A549 (cell line): ENCODE data around the gene PLTP.

Experiments used
- BHLHE40 ChIP-seq: IDR thresholded peaks from 2 replicates; pipeline ENCODE4 v1.6.1; 2012; ENCODE audit warnings: low read depth, low read length, inconsistent platforms
- CHD2 ChIP-seq: fragments of 150-350 bp; IDR thresholded peaks from 2 replicates; pipeline ENCODE4 v1.6.1; 2014; ENCODE audit warnings: low read length; ENCODE audit not compliant: partially characterized antibody
- EP300 ChIP-seq, 2 experiments: fragments of >200 bp; sonication (Bioruptor Twin); formaldehyde crosslinking; IDR thresholded peaks; 2 replicates in 1 of 2; 3 replicates in 1 of 2; pipeline ENCODE4 v1.6.1; 2016 to 2017
- JUN ChIP-seq, 2 experiments: fragments of >200 bp; sonication (Bioruptor Twin); formaldehyde crosslinking; IDR thresholded peaks; 2 replicates in 1 of 2; 3 replicates in 1 of 2; pipeline ENCODE4 v1.6.1; 2016 to 2017
- JUNB ChIP-seq: fragments of >200 bp; sonication (Bioruptor Twin); formaldehyde crosslinking; IDR thresholded peaks from 2 replicates; pipeline ENCODE4 v1.6.1; 2016
- KDM5A ChIP-seq: fragments of 200-600 bp; sonication (generic); IDR thresholded peaks from 2 replicates; pipeline ENCODE4 v1.6.1; 2016; ENCODE audit warnings: antibody characterized with exemption, mild to moderate bottlenecking
- MAX ChIP-seq: IDR thresholded peaks from 2 replicates; pipeline ENCODE4 v1.6.1; 2012
- NR3C1 ChIP-seq: fragments of >200 bp; sonication (Bioruptor Twin); formaldehyde crosslinking; IDR thresholded peaks from 3 replicates; pipeline ENCODE4 v1.6.1; 2017
- POLR2A ChIP-seq: IDR thresholded peaks from 2 replicates; pipeline ENCODE4 v1.6.1; 2012; ENCODE audit warnings: mild to moderate bottlenecking, low read length
- RAD21 ChIP-seq, 2 experiments: fragments of >200 bp in 1 of 2; sonication (Bioruptor Twin) in 1 of 2; formaldehyde crosslinking in 1 of 2; IDR thresholded peaks in 1 of 2; conservative IDR thresholded peaks in 1 of 2; 2 replicates in 1 of 2; 3 replicates in 1 of 2; pipeline ENCODE4 v1.6.1; 2012 to 2018; ENCODE audit warnings: inconsistent platforms in 1 of 2
- TF ChIP-seq, protein P1 (sequence below): fragments of >200 bp; sonication (Bioruptor Twin); formaldehyde crosslinking; IDR thresholded peaks from 3 replicates; pipeline ENCODE4 v1.5.1; 2016
- TF ChIP-seq, protein P2 (sequence below): fragments of 450-650 bp; IDR thresholded peaks from 2 replicates; pipeline ENCODE4 v1.6.1; 2014; ENCODE audit warnings: antibody characterized with exemption
- TF ChIP-seq, protein P3 (sequence below): fragments of 150-350 bp; IDR thresholded peaks from 2 replicates; pipeline ENCODE4 v1.6.1; 2014; ENCODE audit warnings: low read depth, mild to moderate bottlenecking, low read length
- TF ChIP-seq, protein P4 (sequence below): IDR thresholded peaks from 2 replicates; pipeline ENCODE4 v1.6.1; 2012

DNA sequence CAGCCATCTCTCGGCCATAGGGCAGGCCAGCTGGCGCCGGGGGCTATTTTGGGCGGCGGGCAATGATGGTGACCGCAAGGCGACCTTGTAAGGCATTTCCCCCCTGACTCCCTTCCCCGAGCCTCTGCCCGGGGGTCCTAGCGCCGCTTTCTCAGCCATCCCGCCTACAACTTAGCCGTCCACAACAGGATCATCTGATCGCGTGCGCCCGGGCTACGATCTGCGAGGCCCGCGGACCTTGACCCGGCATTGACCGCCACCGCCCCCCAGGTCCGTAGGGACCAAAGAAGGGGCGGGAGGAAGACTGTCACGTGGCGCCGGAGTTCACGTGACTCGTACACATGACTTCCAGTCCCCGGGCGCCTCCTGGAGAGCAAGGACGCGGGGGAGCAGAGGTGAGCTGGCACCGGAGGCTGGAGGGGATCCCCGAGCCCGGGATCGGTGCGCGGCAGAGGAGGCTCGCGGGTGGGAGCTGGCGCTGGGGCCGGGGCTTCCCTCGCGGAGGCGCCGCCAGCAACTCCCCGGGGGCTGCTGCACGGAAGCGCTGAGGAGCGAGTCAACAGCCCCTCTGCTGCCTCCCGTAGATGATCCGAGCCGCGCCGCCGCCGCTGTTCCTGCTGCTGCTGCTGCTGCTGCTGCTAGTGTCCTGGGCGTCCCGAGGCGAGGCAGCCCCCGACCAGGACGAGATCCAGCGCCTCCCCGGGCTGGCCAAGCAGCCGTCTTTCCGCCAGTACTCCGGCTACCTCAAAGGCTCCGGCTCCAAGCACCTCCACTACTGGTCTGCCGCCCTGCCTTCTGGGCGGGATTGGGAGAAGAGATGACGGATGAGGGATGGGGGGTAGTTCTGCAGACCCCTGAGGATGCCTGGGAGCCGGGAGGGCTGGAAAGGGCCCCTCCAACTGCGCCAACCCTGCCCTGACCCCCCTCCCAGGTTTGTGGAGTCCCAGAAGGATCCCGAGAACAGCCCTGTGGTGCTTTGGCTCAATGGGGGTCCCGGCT lies 20.7 kb downstream of the PLTP start, which contains the start of the genes CTSA and NEURL2:
- TF ChIP-seq, protein P1, sequence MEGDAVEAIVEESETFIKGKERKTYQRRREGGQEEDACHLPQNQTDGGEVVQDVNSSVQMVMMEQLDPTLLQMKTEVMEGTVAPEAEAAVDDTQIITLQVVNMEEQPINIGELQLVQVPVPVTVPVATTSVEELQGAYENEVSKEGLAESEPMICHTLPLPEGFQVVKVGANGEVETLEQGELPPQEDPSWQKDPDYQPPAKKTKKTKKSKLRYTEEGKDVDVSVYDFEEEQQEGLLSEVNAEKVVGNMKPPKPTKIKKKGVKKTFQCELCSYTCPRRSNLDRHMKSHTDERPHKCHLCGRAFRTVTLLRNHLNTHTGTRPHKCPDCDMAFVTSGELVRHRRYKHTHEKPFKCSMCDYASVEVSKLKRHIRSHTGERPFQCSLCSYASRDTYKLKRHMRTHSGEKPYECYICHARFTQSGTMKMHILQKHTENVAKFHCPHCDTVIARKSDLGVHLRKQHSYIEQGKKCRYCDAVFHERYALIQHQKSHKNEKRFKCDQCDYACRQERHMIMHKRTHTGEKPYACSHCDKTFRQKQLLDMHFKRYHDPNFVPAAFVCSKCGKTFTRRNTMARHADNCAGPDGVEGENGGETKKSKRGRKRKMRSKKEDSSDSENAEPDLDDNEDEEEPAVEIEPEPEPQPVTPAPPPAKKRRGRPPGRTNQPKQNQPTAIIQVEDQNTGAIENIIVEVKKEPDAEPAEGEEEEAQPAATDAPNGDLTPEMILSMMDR: no peak
- TF ChIP-seq MAX (peak; percentile 89), BHLHE40 (peak; percentile 42; the same call in 1 of the 2 replicates), POLR2A (no peak; the same call in 1 of the 2 replicates), CHD2 (no peak), JUNB (no peak), KDM5A (peak; percentile 98), JUN (IDR thresholded peaks at IDR 0.05) (peak; percentile 49 to 86; a peak in 3 of 5 replicates), RAD21 (conservative IDR thresholded peaks at IDR 0.05 in 1 of 2, IDR thresholded peaks at IDR 0.05 in 1 of 2) (0 out of 5 replicates have a peak, but pooled peaks of 1 of the 2 experiments have one; percentile 18), EP300 (IDR thresholded peaks at IDR 0.05) (no peak), NR3C1 (no peak)
- TF ChIP-seq, protein P2, sequence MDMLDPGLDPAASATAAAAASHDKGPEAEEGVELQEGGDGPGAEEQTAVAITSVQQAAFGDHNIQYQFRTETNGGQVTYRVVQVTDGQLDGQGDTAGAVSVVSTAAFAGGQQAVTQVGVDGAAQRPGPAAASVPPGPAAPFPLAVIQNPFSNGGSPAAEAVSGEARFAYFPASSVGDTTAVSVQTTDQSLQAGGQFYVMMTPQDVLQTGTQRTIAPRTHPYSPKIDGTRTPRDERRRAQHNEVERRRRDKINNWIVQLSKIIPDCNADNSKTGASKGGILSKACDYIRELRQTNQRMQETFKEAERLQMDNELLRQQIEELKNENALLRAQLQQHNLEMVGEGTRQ: peak; percentile 99
- TF ChIP-seq, protein P3, sequence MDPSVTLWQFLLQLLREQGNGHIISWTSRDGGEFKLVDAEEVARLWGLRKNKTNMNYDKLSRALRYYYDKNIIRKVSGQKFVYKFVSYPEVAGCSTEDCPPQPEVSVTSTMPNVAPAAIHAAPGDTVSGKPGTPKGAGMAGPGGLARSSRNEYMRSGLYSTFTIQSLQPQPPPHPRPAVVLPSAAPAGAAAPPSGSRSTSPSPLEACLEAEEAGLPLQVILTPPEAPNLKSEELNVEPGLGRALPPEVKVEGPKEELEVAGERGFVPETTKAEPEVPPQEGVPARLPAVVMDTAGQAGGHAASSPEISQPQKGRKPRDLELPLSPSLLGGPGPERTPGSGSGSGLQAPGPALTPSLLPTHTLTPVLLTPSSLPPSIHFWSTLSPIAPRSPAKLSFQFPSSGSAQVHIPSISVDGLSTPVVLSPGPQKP: no peak
- TF ChIP-seq, protein P4, sequence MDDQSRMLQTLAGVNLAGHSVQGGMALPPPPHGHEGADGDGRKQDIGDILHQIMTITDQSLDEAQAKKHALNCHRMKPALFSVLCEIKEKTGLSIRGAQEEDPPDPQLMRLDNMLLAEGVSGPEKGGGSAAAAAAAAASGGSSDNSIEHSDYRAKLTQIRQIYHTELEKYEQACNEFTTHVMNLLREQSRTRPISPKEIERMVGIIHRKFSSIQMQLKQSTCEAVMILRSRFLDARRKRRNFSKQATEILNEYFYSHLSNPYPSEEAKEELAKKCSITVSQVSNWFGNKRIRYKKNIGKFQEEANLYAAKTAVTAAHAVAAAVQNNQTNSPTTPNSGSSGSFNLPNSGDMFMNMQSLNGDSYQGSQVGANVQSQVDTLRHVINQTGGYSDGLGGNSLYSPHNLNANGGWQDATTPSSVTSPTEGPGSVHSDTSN: 0 out of 2 replicates have a peak, but pooled peaks have one; percentile 57
